Breast epithelium (tissue), 4 donors: ENCODE results near the gene SIM2. TPM values are rescaled to one million over a fixed set of nuclear protein-coding genes. Genes with fewer than 3 reads are reported as not detected.

ENCODE experiments used
- DNase-seq, 2 donors: peaks; one replicate each; pipeline ENCODE4 v3.0.0-alpha.2; 2019; ENCODE audit warnings: low spot score in 2 of 2
- H3K27ac ChIP-seq, 2 donors: fragments of 200-600 bp; sonication (generic) in 1 of 2; one replicate each; pipeline ENCODE4 v1.5.1; 2016 to 2019; ENCODE audit warnings: mild to moderate bottlenecking in 1 of 2
- H3K27me3 ChIP-seq, 2 donors: fragments of 200-600 bp; sonication (generic) in 1 of 2; one replicate each; pipeline versions ENCODE4 v1.5.1 to v1.6.0; 2017 to 2019; ENCODE audit warnings: control low read depth in 1 of 2, mild to moderate bottlenecking in 1 of 2
- H3K36me3 ChIP-seq: fragments of 200-600 bp; one replicate; pipeline ENCODE4 v1.5.1; 2019
- H3K4me1 ChIP-seq, 2 donors: fragments of 200-600 bp; sonication (generic); one replicate each; pipeline ENCODE4 v1.5.1; 2016 to 2019; ENCODE audit warnings: control low read depth in 1 of 2
- H3K4me3 ChIP-seq, 3 donors: fragments of 200-600 bp; sonication (generic); 1 replicate in 2 of 3; 2 replicates in 1 of 3; pipeline ENCODE4 v1.5.1; 2016 to 2019; ENCODE audit warnings: mild to moderate bottlenecking in 3 of 3, moderate library complexity in 2 of 3
- H3K9me3 ChIP-seq, 2 donors: fragments of 200-600 bp; sonication (generic) in 1 of 2; one replicate each; pipeline ENCODE4 v1.5.1; 2016 to 2019; ENCODE audit warnings: control low read depth in 1 of 2
- CTCF ChIP-seq, 3 donors: fragments of 450-650 bp; IDR thresholded peaks; one replicate each; pipeline ENCODE4 v1.5.1; 2016 to 2017; ENCODE audit warnings: antibody characterized with exemption in 3 of 3, mild to moderate bottlenecking in 3 of 3, moderate library complexity in 3 of 3
- POLR2A ChIP-seq: fragments of 450-650 bp; IDR thresholded peaks from one replicate; pipeline ENCODE4 v1.6.1; 2016; ENCODE audit warnings: antibody characterized with exemption, mild to moderate bottlenecking, moderate library complexity
- POLR2AphosphoS5 ChIP-seq, 3 donors: sonication (generic); formaldehyde crosslinking; IDR thresholded peaks; one replicate each; pipeline ENCODE4 v1.6.1; 2017; ENCODE audit warnings: antibody characterized with exemption in 3 of 3
- intact Hi-C: fragments of 100-400 bp; cut with DNase I; formaldehyde crosslinking; loops from one replicate; pipeline ENCODE4 v1.15.1; 2023; ENCODE audit warnings: low total_unique reads
- total RNA-seq, 3 donors: library from RNA; depleted of rRNA; stranded (reverse); fragments of >200 nt; gene quantifications; one replicate each; pipeline ENCODE4 v1.1.0, GENCODE V29; 2016

SIM2 gene
- total RNA-seq, 3 donors from 2014 or later: 0.15 to 0.33 (median 0.32) TPM

GRCh38 chr21:36732217-36732616 is 33.3 kb downstream of the SIM2 start:
- H3K36me3 ChIP-seq: no peaks in the 10 kb centered on the region
- TF ChIP-seq POLR2AphosphoS5 (IDR thresholded peaks at IDR 0.05) (no peak), CTCF (IDR thresholded peaks at IDR 0.05) (no peak), POLR2A (no peak)
- peaks cover 0 to 6% of the 10 kb centered on the region in 2 donors for H3K9me3 ChIP-seq
- peaks cover 0 to 51% of the 10 kb centered on the region in 2 donors for H3K27me3 ChIP-seq
- intact Hi-C loops: no loop called here
- no peaks in the 10 kb centered on the region for H3K4me1 ChIP-seq
- H3K4me3 ChIP-seq: no peak overlapping the region
- no peak overlapping the region for H3K27ac ChIP-seq
- no peak for DNase-seq

- no peak for TF ChIP-seq POLR2A
- no peak for TF ChIP-seq CTCF (IDR thresholded peaks at IDR 0.05)
- no peak for TF ChIP-seq POLR2AphosphoS5 (IDR thresholded peaks at IDR 0.05)
- Histone ChIP-seq H3K9me3 (peaks cover 0 to 6% of the 10 kb centered on the region in 2 donors), H3K4me1 (no peaks in the 10 kb centered on the region), H3K27ac (no peak overlapping the region), H3K36me3 (no peaks in the 10 kb centered on the region), H3K27me3 (peaks cover 0 to 54% of the 10 kb centered on the region in 2 donors), H3K4me3 (no peak overlapping the region)
- no peak for DNase-seq
- intact Hi-C loops: no loop called here
Measured at GRCh38 chr21:36732761-36733160, 33.8 kb downstream of the SIM2 start.

GRCh38 chr21:36733857-36734256 is 34.9 kb downstream of the SIM2 start:
- no peak for TF ChIP-seq CTCF (IDR thresholded peaks at IDR 0.05)
- TF ChIP-seq POLR2A: no peak
- TF ChIP-seq POLR2AphosphoS5 (IDR thresholded peaks at IDR 0.05): no peak
- DNase-seq: no peak
- H3K36me3 ChIP-seq: no peaks in the 10 kb centered on the region
- H3K27ac ChIP-seq: no peak overlapping the region
- H3K27me3 ChIP-seq: peaks cover 0 to 51% of the 10 kb centered on the region in 2 donors
- H3K4me1 ChIP-seq: no peaks in the 10 kb centered on the region
- H3K4me3 ChIP-seq: no peak overlapping the region
- peaks cover 0 to 6% of the 10 kb centered on the region in 2 donors for H3K9me3 ChIP-seq
- intact Hi-C loops: no loop called here

- H3K36me3 ChIP-seq: no peaks in the 10 kb centered on the region
- TF ChIP-seq POLR2A (no peak), CTCF (IDR thresholded peaks at IDR 0.05) (no peak), POLR2AphosphoS5 (IDR thresholded peaks at IDR 0.05) (no peak)
- peaks cover 0 to 44% of the 10 kb centered on the region in 2 donors for H3K27me3 ChIP-seq
- no peak for DNase-seq
- no peaks in the 10 kb centered on the region for H3K4me1 ChIP-seq
- no peak overlapping the region for H3K4me3 ChIP-seq
- no peak overlapping the region for H3K27ac ChIP-seq
- intact Hi-C loops: no loop called here
- peaks cover 0 to 6% of the 10 kb centered on the region in 2 donors for H3K9me3 ChIP-seq
Measured at GRCh38 chr21:36734367-36735200, 35.7 kb downstream of the SIM2 start.

GRCh38 chr21:36735201-36735515 is 36.2 kb downstream of the SIM2 start:
- H3K4me1 ChIP-seq: no peaks in the 10 kb centered on the region
- H3K9me3 ChIP-seq: peaks cover 0 to 6% of the 10 kb centered on the region in 2 donors
- no peak overlapping the region for H3K4me3 ChIP-seq
- H3K27ac ChIP-seq: no peak overlapping the region
- DNase-seq: no peak
- peaks cover 0 to 38% of the 10 kb centered on the region in 2 donors for H3K27me3 ChIP-seq
- intact Hi-C loops: no loop called here
- no peak for TF ChIP-seq POLR2AphosphoS5 (IDR thresholded peaks at IDR 0.05)
- no peak for TF ChIP-seq POLR2A
- TF ChIP-seq CTCF (IDR thresholded peaks at IDR 0.05): no peak
- no peaks in the 10 kb centered on the region for H3K36me3 ChIP-seq
